Renal cortical epithelial cell (primary cell): ENCODE data around the gene NAPA. TPM values are rescaled to one million over a fixed set of nuclear protein-coding genes. Genes with fewer than 3 reads are reported as not detected.

Experiments used
- DNase-seq: peaks from one replicate; pipeline ENCODE4 v3.0.0-alpha.2; 2011; ENCODE audit warnings: low read depth
- total RNA-seq: library from RNA; depleted of rRNA; stranded (reverse); fragments of >200 nt; gene quantifications from 2 replicates; pipeline ENCODE4 v1.2.3, GENCODE V29; 2014

The NAPA gene
- total RNA-seq, 1 donor from 2014 or later: 131 TPM

GRCh38 chr19:47458672-47459071, 56.2 kb downstream of the NAPA start:
- no peak for DNase-seq

- no peak for DNase-seq
Measured at GRCh38 chr19:47456721-47457474, 58.0 kb downstream of the NAPA start.

- DNase-seq: no peak
Measured at GRCh38 chr19:47450478-47450877, 64.4 kb downstream of the NAPA start.

GRCh38 chr19:47448360-47448727, 66.5 kb downstream of the NAPA start:
- no peak for DNase-seq

- DNase-seq: peak; percentile 39
Measured at GRCh38 chr19:47447470-47448359, 67.1 kb downstream of the NAPA start.

- peak; percentile 35 for DNase-seq
Measured at GRCh38 chr19:47446534-47447469, 68.1 kb downstream of the NAPA start.

- DNase-seq: no peak
Measured at GRCh38 chr19:47445937-47446402, 68.9 kb downstream of the NAPA start.

GRCh38 chr19:47445527-47445926, 69.3 kb downstream of the NAPA start:
- DNase-seq: no peak

GRCh38 chr19:47444388-47444821, 70.5 kb downstream of the NAPA start:
- DNase-seq: no peak

- DNase-seq: no peak
Measured at GRCh38 chr19:47443331-47443730, 71.5 kb downstream of the NAPA start.

- DNase-seq: no peak
Measured at GRCh38 chr19:47438793-47439220, 76.1 kb downstream of the NAPA start.

Other genes starting within 250 kb of the NAPA start
- 1.4 and 1.8 TPM in 2 replicates for gene INAFM1, start 240.2 kb downstream of the NAPA start, total RNA-seq
- 0.80 TPM in 1 of 2 replicates, not detected in the other for gene C5AR1, start 205.2 kb downstream of the NAPA start, total RNA-seq
- gene C5AR2, start 182.9 kb downstream of the NAPA start, total RNA-seq: 0.30 TPM in 1 of 2 replicates, not detected in the other
- 7.1 and 13.4 TPM in 2 replicates for gene DHX34, start 165.7 kb downstream of the NAPA start, total RNA-seq
- gene MEIS3, start 95.5 kb downstream of the NAPA start, total RNA-seq: 3.6 and 9.1 TPM in 2 replicates
- 0.30 and 1.6 TPM in 2 replicates for gene SLC8A2, start 43.2 kb downstream of the NAPA start, total RNA-seq
- 1.4 and 7.1 TPM in 2 replicates for gene KPTN, start 30.8 kb downstream of the NAPA start, total RNA-seq
- gene ZNF541, start 58.1 kb upstream of the NAPA start, total RNA-seq: not detected in 2 replicates
- 7.1 and 18.8 TPM in 2 replicates for gene BICRA, start 94.1 kb upstream of the NAPA start, total RNA-seq
- 43.9 and 172 TPM in 2 replicates for gene EHD2, start 198.4 kb upstream of the NAPA start, total RNA-seq
- gene NOP53, start 230.5 kb upstream of the NAPA start, total RNA-seq: 62.0 and 74.8 TPM in 2 replicates